Femur (tissue), 1 donor: Measurements from ENCODE around the gene IPO4.

Source experiments
- DNase-seq: peaks from one replicate; pipeline ENCODE4 v3.0.0-alpha.2; 2017

The IPO4 gene

DNA sequence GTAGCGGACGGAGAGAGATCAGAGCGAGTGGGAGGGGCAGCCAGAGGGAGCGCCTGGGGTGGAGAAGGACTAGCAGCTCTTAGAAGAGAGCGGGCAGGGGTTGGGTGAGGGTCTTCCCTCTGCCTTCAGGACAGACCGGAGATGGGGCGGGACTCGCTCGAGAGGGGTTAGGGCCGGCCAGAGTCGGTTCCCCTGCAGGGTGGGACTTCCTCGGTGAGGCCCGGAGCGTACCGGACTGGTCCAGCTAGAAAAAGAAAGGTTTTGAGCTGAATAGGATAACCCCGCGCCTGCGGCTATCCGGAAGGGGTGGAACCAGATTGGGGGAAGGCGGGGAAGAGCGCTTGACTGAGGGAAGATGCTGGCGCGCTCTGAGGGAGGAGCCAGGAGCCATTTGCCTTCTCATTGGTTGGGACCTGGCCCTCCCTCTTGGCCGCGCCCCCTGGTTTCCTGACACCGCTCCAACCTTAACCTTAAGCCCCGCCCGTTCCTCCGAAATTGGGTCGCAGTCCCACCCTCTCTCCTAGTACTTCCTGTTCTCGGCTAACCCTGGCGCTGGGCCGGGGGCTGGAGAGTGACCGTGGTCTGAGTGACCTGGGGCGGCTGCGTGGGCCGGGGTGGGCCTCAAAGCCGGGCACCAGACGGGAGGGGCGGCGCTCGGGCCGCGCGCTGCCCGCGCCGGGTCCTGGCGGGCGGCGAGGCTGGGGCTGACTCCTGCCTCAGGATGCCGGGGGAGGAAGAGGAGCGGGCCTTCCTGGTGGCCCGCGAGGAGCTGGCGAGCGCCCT is 41.4 kb downstream of the IPO4 start, which contains the start of gene RNF31:
TSS of gene RNF31 (plus strand) at position 521 of the 783 bp plus-strand sequence. CDS start at position 722, 201 bp downstream.
- peak; percentile 99 for DNase-seq

DNA sequence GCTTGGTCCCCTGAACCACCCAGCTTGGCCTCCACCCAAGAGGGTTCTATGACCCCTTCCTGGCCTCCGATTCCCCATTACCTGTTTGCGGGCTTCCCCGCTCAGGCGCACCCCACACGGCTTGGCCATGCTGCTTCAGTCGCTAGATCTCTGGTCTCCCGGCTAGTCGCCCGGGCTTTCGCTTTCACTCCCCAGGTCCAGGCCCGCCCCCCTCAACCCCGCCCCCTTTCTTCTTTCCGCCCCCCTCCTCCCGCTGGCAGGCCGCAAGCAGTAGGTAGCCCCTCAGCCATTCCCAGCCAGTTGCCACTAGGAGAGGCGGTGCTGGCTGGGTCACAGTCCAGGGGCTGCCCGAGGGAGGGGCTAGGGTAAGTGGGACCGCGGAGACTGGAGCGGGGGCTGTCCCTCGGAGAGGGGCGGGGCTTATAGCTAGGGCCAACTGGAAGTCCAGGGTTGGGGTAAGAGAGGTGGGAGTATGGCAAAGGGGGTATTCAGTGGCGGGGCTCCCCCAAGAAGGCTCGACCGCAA is 42.1 kb downstream of the IPO4 start, which contains the start of gene PSME2:
TSS of gene PSME2 (minus strand) at position 158 of the 525 bp plus-strand sequence. CDS start at position 129, 29 bp downstream.
- peak; percentile 97 for DNase-seq

DNA sequence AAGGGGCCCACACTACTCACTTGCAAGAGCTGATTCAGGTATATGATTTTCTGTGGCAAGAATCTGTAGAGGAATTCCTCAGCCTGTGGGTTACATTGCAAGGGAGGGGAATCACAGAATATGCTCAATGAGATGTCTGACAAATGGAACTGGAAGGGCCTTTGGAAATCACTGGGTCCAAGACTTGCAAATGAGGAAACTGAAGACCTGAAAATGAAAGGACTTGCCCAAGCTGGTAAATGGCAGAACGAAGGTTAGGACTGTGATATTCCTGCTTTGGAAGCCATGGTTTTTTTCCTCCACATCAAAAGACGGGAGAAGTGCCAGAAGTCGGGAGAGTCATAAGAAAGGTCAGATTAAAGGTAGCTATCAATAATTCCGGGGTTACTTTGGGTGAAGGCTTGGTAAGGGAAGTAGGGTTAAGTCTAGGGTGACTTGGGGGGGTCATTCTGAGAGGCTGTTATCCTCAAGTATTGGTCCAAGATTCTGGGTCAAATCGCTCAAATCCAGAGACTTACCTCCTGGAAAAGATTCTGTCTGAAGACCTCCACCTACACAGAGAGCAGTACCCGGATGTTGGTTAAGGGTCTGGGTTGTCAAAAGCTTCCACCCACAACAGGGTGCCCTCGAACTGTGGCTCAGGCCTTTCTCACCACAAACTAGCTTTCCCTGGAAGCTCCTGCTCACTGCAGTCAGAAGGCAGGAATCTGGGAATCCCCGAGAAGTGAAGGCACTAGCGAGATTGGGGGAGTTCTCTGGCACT is 42.7 kb downstream of the IPO4 start:
- no peak for DNase-seq

DNA sequence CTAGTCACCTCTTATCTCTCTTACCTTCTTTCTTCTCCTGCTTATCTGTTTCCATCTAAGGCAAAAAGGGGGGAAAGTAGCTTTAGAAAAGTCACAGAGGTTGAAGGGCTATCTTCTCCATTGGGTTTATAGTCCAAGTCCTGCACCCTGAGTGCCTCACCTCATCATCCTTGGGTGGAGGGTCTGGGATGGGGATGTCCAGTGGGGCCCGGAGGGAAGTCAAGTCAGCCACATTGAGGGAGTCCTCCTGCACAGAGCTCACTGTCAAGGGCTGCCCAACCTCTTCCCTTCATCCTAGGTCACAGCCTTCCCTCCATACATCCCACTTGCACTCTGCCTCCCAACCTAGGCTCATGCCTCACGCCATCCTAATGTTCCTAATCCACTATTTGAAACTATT is 43.4 kb downstream of the IPO4 start:
- DNase-seq = no peak

DNA sequence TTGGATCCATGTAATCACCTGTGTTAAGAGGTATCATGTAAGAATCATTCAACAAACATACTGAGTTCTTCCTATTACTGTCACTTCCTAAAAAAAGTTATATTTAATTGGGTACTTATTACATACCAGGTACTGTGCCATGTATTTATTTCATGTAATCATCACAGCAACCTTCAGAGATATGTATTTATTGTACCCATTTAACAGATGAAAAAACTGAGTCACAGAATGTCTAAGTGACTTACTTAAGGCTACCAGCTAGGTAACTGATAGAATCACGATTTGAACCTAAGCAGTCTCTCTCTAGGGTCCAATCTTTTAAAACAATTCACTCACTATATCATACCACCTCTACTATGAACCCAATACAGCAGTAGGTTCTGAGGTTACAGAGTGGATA is 44.2 kb downstream of the IPO4 start:
- DNase-seq = no peak

DNA sequence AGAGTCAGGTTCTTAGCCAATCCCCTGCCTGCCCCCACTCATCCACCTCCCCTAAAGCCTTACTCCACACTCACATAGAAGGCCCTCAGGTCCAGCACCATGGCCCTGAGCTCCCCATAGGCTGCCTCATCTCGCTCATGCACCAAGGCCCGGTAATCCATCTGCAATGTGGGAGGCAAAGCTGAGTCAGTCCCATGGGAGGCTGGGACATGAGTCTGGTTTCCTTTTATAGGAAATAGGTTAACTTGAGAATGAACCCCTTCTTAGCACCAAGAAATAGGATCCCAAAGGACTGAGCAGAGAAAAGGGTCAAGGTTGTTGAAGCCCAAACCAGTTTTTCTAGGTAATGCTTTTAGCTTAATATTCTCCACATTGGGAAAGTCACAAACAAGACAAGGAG is 45.1 kb downstream of the IPO4 start:
- DNase-seq = no peak

DNA sequence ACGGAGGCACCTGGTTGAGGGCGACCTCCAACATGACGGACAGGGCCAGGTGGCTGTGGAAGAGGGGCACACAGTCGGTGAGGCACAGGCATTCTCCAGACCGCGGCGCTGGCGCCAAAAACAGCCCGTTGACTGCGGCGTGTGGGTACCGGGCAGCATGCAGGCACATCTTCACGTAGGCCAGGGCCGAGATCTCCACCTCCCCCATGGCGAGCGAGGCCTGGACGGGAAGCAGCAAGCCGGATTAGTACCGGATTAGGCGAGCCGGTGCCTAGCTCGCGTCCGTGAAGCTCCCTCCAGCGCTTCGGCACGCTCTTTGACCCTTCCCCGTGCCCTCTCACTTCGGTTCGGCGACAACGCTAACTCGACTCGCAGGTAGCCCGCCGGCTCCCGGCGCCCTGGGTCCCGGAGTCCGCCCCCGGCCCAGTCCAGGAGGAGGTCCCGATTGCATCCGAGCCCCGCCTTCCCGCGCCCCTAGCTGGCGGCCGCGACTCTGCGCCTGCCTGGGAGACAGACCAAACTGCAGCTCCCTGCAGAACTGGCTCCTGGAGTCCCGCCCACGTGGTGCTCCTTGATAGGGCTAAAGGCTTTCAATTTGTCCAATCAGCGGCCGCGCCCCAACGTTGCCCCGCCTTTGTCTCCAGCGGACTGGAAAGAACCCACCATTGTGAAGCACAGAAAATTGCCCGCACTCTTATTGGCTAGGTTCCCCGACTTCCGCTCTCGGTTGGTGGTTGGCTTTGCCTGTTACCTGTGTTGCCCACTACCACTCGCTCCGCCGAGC is 47.3 kb downstream of the IPO4 start, which contains the start of gene EMC9:
TSS of gene EMC9 (minus strand) at position 495 of the 784 bp plus-strand sequence. CDS start at position 208, 287 bp downstream.
- peak; percentile 100 for DNase-seq

DNA sequence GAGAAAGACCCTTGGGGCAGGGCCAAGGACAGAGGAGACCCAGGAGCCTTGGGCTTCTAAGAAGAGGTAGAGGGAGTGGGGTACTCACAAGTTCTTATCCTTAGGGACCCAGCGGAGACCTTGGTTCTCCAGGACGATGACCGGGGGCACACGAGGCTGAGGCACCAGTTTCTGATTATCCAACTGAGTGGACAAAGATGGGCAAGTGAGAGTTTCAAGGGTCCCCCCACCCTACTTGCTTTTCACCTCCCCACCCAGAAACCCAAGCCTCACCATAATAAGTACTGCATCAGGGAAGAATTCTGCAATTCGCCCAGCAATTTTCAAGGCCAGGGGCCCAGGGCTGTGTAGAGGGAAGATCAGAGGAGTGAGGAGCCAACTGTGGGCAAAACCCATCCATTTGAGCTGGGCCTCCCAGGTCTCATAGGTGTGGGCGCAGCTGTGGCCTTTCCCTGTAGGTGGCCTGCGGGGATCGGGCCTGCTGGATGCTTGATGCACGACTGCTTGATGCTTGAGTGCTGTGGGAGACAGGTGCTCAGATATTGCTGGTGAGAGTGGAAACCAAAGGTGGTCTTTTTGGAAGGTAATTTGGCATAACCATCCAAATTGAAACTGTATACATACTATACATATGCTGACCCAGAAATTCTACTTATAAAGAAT is 49.2 kb downstream of the IPO4 start:
- no peak for DNase-seq

DNA sequence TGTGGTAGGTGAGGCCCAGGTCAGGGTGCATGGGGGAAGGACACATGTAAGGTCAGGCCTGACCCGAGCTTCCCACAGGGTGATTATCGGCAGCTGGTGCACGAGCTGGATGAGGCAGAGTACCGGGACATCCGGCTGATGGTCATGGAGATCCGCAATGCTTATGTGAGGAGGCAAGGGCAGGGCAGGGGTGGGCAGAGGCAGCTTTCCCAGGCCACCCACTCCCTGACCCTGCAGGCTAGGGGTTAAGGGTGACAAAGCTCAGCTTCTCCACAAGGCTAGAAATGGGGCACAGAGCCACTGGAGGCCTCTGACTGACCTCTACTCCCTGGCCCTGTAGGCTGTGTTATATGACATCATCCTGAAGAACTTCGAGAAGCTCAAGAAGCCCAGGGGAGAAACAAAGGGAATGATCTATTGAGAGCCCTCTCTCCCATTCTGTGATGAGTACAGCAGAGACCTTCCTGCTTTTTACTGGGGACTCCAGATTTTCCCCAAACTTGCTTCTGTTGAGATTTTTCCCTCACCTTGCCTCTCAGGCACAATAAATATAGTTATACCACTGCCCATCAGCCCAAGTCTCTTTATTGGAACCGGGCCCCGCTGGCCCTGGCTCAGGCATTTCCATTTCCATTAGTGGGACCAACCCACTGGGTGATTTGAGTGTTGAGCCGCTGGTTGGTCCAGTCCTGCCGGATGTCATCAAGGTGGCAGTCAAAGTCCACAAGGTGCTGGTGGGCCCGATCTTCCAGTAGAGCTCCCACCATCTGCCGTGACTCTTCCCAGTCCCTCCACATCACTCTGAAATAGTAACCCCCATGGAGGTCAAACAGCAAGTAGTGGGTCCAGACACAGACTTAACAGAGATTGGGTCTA is 50.0 kb downstream of the IPO4 start:
- no peak for DNase-seq

DNA sequence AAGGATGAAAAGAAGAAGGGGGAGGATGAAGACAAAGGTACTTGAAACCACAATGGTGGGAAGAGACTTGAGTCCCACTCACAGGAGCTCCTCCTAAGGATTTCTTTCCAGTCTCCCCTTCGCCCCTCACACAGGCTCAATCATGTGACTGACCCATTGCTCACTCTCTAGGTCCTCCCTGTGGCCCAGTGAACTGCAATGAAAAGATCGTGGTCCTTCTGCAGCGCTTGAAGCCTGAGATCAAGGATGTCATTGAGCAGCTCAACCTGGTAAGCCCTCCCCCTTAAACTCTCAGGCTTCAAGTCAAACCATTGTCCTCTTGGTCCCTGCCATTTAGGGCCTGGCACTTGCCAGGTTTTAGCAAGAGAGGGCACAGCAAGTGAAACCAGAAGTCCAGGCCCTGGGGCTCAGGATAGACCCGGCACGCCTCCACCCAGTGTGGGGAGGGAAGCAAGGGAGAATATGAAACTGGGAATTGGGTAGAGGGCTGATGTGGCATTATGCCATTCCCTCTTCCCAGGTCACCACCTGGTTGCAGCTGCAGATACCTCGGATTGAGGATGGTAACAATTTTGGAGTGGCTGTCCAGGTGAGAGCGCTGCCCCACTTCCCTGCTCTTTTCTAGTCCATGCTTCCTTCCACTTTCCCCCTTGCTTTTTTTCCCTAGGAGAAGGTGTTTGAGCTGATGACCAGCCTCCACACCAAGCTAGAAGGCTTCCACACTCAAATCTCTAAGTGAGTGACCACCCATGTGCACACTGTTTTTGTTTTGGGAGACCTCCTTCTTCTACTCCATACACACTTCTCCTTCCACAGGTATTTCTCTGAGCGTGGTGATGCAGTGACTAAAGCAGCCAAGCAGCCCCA is 50.9 kb downstream of the IPO4 start:
- DNase-seq = no peak

DNA sequence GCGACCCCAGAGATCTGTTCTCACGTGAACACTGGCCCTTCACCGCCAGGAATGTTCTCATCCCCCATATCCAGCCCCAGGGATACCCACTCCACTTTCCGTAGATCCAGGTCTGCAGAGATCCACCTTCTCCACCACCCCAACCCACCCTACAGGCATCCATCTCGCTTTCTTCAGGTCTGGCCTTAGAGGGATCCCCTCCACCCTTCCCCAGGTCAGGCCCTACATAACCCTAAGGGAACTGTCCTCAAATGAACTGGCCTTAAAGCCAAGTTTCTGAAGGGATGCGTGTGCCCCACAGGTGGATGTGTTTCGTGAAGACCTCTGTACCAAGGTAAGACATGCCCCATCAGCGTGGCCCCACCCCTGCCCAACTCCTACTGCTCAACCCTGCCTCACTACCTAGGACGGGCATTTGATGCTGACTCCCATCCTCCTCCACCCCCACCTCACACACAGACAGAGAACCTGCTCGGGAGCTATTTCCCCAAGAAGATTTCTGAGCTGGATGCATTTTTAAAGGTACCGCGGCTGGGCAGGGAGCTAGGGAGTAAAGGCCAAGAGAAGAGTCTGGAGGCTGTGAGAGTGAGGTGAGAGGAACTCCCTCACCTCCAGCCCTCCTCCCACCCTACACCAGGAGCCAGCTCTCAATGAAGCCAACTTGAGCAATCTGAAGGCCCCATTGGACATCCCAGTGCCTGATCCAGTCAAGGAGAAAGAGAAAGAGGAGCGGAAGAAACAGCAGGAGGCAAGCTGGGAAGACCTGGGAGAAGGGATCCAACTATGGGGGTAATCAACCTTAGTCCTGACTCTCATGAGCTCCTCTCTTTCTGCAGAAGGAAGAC is 51.7 kb downstream of the IPO4 start:
- no peak for DNase-seq

DNA sequence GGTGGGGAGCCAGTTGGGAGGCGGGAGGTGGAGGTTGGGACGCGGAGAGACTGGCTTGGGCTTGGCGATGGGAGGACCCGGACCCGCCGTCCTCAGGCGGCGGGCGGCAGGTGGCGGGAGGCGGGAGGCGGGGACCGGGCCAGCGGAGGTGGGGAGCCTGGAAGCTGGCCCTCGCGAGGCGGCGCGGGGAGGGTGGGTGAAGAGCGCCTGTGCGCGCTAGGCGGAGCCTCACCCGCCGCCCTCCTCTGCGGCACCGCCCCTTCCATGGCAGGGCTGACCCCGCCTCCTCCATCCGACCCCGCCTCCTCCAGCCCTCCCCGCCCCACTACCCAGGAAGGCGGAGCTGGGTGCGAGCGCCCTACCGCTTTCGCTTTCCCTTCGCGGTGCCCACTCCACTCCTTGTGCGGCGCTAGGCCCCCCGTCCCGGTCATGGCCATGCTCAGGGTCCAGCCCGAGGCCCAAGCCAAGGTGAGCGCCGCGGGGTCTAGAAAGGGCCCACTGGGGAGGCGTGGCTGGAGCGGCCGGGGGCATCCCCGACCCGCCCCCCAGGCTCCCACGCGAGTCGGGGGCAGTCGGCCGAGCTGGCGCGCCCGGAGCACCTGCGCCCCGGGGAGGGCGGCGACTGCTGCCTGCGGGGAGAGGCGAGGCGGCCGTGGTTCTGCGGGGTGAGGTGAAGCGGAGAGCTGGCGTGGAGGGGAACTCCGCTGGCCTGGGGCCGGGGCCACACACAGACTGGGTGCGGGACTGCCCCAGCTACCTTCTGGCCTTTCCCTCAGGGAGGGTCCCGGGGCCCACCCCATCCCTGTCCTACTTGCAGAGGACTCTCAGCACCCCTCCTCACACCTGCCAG is 52.6 kb downstream of the IPO4 start, which contains the start of gene PSME1:
TSS of gene PSME1 (plus strand) at position 361 of the 850 bp plus-strand sequence. CDS start at position 430, 69 bp downstream.
- peak; percentile 95 for DNase-seq

DNA sequence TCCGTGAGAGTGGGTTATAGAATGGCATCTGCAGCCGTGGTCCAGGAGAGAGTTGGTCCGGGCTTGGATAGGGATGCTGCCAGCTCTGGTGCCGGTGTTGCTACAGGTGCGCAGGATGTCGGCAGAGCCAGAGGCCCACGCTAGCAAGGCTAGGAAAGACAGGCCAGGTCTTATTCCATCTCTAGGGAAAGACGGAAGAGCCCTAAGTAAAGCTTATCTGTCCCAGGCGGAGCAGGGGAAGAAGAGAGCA is 53.1 kb downstream of the IPO4 start:
- no peak for DNase-seq

DNA sequence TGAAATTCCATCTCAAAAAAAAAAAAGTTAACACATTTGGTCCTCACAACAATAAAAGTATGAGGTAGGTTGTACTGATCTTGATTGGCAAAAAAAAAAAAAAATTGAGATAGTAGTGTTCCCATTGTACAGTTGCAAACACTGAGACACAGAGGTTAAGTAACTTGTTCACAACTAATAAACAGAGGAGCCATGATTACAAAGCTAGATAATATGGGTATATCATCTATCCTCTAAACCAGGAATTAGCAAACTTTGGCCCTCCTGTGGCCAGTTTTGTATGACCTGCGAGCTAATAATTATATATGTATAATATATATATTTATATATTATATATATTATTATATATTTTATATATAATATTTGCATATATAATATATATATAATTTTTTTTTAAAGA is 54.9 kb downstream of the IPO4 start:
- no peak for DNase-seq

DNA sequence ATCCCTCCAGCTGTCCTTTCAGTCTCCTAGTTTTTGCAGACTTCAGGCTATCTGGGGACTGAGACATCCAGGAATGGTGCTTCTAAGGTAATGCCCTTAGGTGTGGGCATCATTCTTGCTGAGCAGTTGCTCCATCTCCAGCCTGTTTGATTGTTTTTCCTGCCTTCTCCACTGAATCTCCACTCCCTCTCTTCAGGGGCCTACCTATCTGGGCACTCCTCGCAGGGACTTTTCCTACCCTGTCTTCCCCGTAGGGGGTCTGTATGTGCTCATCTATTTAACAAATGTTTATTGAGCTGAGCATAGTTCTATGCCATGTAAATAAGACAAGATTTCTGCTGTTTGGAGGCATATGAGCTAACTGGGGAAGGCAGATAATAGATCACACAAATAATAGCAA is 55.6 kb downstream of the IPO4 start:
- DNase-seq = no peak

DNA sequence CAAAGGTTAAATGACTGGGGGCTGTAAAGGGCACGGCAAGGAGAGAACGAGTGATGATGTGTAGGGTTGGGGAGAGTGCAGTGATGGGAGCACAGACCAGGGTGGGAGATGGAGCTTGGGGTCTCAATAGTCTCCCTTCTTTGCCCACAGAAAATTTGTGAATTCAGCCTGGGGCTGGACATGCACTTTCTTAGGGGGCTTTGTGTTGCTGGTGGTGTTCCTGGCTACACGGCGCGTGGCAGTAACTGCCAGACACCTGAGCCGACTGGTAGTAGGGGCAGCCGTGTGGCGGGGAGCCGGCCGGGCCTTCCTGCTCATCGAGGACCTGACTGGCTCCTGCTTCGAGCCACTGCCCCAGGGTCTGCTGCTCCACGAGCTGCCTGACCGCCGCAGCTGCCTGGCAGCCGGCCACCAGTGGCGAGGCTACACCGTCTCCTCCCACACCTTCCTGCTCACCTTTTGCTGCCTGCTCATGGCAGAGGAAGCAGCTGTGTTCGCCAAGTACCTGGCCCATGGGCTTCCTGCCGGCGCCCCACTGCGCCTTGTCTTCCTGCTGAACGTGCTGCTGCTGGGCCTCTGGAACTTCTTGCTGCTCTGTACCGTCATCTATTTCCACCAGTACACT is 56.4 kb downstream of the IPO4 start:
- DNase-seq = no peak

DNA sequence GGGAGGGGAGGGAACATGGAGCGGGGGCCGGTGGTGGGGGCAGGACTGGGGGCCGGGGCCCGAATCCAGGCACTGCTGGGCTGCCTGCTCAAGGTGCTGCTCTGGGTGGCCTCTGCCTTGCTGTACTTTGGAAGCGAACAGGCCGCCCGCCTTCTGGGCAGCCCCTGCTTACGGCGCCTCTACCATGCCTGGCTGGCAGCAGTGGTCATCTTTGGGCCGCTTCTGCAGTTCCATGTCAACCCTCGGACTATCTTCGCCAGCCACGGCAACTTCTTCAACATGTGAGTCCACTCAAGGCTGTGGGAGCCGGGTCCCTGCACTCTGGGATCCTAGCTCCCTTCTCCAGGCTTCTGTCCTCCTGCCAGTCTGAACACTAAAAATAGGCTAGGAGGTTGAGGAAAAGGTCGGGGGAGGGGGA is 57.1 kb downstream of the IPO4 start:
- no peak for DNase-seq
